Mesenchymal stem cell (in vitro differentiated cells and primary cell): ENCODE data around the gene CETP.
A peak's percentile ranks its signal among the peaks of the same experiment; 100 is the strongest.

Source experiments
- DNase-seq: peaks from one replicate; pipeline ENCODE4 v3.0.0-alpha.2; 2013
- H2AFZ ChIP-seq: one replicate; pipeline ENCODE4 v1.6.1; 2013; ENCODE audit warnings: low read depth, mild to moderate bottlenecking, control low read depth, inconsistent platforms, low read length, moderate library complexity
- H2AK5ac ChIP-seq: 2 replicates; pipeline ENCODE4 v1.6.1; 2013; ENCODE audit warnings: low read length, moderate library complexity, mild to moderate bottlenecking, inconsistent platforms; ENCODE audit not compliant: severe bottlenecking
- H2BK120ac ChIP-seq: one replicate; pipeline ENCODE4 v1.6.1; 2013; ENCODE audit warnings: low read depth, mild to moderate bottlenecking, inconsistent platforms, low read length, moderate library complexity
- H2BK12ac ChIP-seq, 2 experiments: one replicate each; pipeline ENCODE4 v1.6.1; 2013; ENCODE audit warnings: inconsistent platforms in 2 of 2, low read length in 2 of 2, mild to moderate bottlenecking in 2 of 2, moderate library complexity in 2 of 2, control low read depth in 1 of 2
- H2BK15ac ChIP-seq: one replicate; pipeline ENCODE4 v1.6.1; 2013; ENCODE audit warnings: mild to moderate bottlenecking, low read depth, inconsistent platforms; ENCODE audit not compliant: poor library complexity, severe bottlenecking
- H2BK5ac ChIP-seq: 2 replicates; pipeline ENCODE4 v1.6.1; 2013; ENCODE audit warnings: low read depth, mild to moderate bottlenecking, low read length, control low read depth, inconsistent platforms; ENCODE audit not compliant: poor library complexity, severe bottlenecking
- H3K14ac ChIP-seq, 2 experiments: one replicate each; pipeline ENCODE4 v1.6.1; 2013; ENCODE audit warnings: inconsistent platforms in 2 of 2, low read length in 2 of 2, control low read depth in 1 of 2, mild to moderate bottlenecking in 1 of 2, moderate library complexity in 1 of 2
- H3K18ac ChIP-seq, 2 experiments: one replicate each; pipeline ENCODE4 v1.6.1; 2013; ENCODE audit warnings: inconsistent platforms in 2 of 2, low read length in 2 of 2, control low read depth in 1 of 2, low read depth in 1 of 2, mild to moderate bottlenecking in 1 of 2
- H3K23ac ChIP-seq, 2 experiments: one replicate each; pipeline ENCODE4 v1.6.1; 2013; ENCODE audit warnings: inconsistent platforms in 2 of 2, low read length in 2 of 2, mild to moderate bottlenecking in 2 of 2, moderate library complexity in 2 of 2, control low read depth in 1 of 2
- H3K27ac ChIP-seq: 2 replicates; pipeline ENCODE4 v1.5.1; 2013; ENCODE audit warnings: mild to moderate bottlenecking, moderate library complexity, low read length, control low read depth, inconsistent platforms; ENCODE audit not compliant: poor library complexity, severe bottlenecking
- H3K27me3 ChIP-seq, 2 experiments: 2 replicates each; pipeline versions ENCODE4 v1.6.1 to v1.7.0; 2013; ENCODE audit warnings: low read length in 2 of 2, mild to moderate bottlenecking in 2 of 2, moderate library complexity in 2 of 2, control low read depth in 1 of 2, inconsistent platforms in 1 of 2; ENCODE audit not compliant: control insufficient read depth in 1 of 2, insufficient read depth in 1 of 2
- H3K36me3 ChIP-seq, 2 experiments: 2 replicates each; pipeline versions ENCODE4 v1.6.1 to v1.7.0; 2013; ENCODE audit warnings: low read length in 2 of 2, control low read depth in 1 of 2, inconsistent platforms in 1 of 2, low read depth in 1 of 2, mild to moderate bottlenecking in 1 of 2; ENCODE audit not compliant: insufficient read depth in 2 of 2, control insufficient read depth in 1 of 2
- H3K4ac ChIP-seq, 2 experiments: one replicate each; pipeline ENCODE4 v1.6.1; 2013; ENCODE audit warnings: inconsistent platforms in 2 of 2, low read length in 2 of 2, mild to moderate bottlenecking in 2 of 2, moderate library complexity in 2 of 2, control low read depth in 1 of 2, low read depth in 1 of 2
- H3K4me1 ChIP-seq: 2 replicates; pipeline ENCODE4 v1.6.1; 2013; ENCODE audit warnings: low read depth, low read length, control low read depth; ENCODE audit not compliant: control insufficient read depth, insufficient read depth
- H3K4me2 ChIP-seq: 2 replicates; pipeline ENCODE4 v1.6.1; 2013; ENCODE audit warnings: low read length, mild to moderate bottlenecking, inconsistent platforms; ENCODE audit not compliant: poor library complexity, severe bottlenecking
- H3K4me3 ChIP-seq, 2 experiments: 2 replicates each; pipeline versions ENCODE4 v1.5.1 to v1.7.0; 2013; ENCODE audit warnings: low read length in 2 of 2, mild to moderate bottlenecking in 2 of 2, control low read depth in 1 of 2, low read depth in 1 of 2; ENCODE audit not compliant: insufficient read depth in 1 of 2
- H3K79me1 ChIP-seq: replicated peaks from 2 replicates; pipeline ENCODE4 v1.6.1; 2013; ENCODE audit warnings: mild to moderate bottlenecking, control low read depth, low read length, inconsistent platforms; ENCODE audit not compliant: poor library complexity, severe bottlenecking
- H3K9ac ChIP-seq: 2 replicates; pipeline ENCODE4 v1.7.0; 2013; ENCODE audit warnings: mild to moderate bottlenecking, low read length, moderate library complexity
- H3K9me3 ChIP-seq: 2 replicates; pipeline ENCODE4 v1.7.0; 2013; ENCODE audit warnings: mild to moderate bottlenecking, low read length; ENCODE audit not compliant: control insufficient read depth
- H4K8ac ChIP-seq: one replicate; pipeline ENCODE4 v1.6.1; 2013; ENCODE audit warnings: inconsistent platforms, mild to moderate bottlenecking, low read length, moderate library complexity
- H4K91ac ChIP-seq: one replicate; pipeline ENCODE4 v1.6.1; 2013; ENCODE audit warnings: mild to moderate bottlenecking, low read length, inconsistent platforms
- WGBS: methylation state at CpG from one replicate; pipeline ENCODE4 v1.1.7; 2013; ENCODE audit warnings: mixed read lengths; 5-methylcytosine and 5-hydroxymethylcytosine counted together

Gene CETP

DNA sequence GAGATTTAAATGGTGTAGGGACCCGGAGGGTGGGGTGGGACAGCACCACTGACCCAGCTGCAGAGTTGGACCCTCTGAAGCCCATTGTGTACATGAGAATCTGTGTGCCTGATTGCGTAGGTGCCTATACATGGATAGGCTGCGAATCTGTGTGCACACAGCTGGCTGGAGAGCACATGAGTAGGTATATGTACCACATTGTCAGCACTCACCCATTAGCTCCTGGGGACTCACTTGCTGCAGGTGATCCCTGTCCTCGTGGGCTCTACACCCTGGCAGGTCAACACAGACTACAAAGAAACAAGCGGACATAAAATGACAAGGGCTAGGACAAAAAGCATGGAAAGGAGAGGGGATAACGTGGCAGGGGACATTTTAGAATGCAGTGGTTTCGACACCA, 11.3 kb upstream of the CETP start:
- H2AFZ ChIP-seq = no peak overlapping the region
- peaks cover 6% of the 10 kb centered on the region for H3K4me1 ChIP-seq
- H3K9ac ChIP-seq = no peak overlapping the region
- H2BK12ac ChIP-seq = no peak overlapping the region
- H3K4me2 ChIP-seq = no peak overlapping the region
- H3K4ac ChIP-seq = no peak overlapping the region
- no peak overlapping the region for H2AK5ac ChIP-seq
- DNase-seq = no peak
- no peak overlapping the region for H2BK120ac ChIP-seq
- WGBS = 83% methylated on average over 7 of the region's 7 CpGs
- no peak overlapping the region for H2BK5ac ChIP-seq
- no peak overlapping the region for H3K14ac ChIP-seq
- no peaks in the 10 kb centered on the region for H3K79me1 ChIP-seq
- no peak overlapping the region for H2BK15ac ChIP-seq
- no peak overlapping the region for H3K18ac ChIP-seq
- no peaks in the 10 kb centered on the region for H3K9me3 ChIP-seq
- H3K4me3 ChIP-seq = no peak overlapping the region
- H3K27me3 ChIP-seq = no peaks in the 10 kb centered on the region
- H3K27ac ChIP-seq = no peak overlapping the region
- H4K91ac ChIP-seq = no peak overlapping the region
- H4K8ac ChIP-seq = no peak overlapping the region
- peaks cover 7 to 14% of the 10 kb centered on the region in 2 experiments for H3K36me3 ChIP-seq
- no peak overlapping the region for H3K23ac ChIP-seq

DNA sequence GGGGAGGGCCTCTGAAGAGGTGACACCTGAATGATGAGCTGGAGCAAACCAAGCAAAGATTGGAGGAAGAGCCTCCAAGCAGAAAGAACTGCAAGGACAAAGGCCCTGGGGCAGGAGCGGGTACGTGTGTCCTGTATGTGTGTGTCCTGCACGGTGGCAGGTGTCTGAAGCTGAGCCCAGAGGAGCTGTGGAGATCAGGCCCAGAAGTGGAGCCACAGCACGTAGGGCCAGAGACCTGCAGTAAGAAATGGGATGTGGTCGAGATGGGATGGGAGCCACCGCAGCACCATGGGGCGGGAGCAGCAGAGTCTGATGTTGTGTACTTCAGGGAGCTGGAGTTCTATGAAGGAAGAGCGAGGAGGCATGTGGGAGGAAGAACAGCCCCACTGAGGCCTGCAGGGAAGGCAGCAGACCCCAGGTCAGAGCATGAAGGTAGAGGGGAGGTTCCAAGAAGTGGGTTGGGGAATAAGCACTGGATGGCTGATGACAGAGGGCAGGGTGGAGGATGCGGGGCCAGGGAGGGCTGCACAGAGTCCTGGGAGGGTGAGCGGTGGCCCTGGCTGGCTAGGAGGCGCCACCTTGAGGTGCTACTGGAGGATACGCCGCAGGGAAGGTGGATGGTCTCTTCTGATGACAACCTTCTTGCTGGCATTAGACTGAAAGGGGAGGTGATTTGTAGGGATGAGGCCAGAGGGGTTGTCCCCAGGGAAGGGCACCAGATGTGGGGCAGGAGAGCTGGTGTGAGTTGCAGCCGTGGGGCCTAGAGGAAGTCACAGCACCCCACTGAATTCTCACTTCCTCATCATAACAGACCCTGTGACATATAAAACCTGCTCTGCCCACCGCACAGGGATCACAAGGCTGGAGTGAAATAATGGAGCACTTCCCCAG, 10.6 kb upstream of the CETP start:
- H3K9me3 ChIP-seq = no peaks in the 10 kb centered on the region
- DNase-seq = peak; percentile 55
- H3K27me3 ChIP-seq = no peaks in the 10 kb centered on the region
- no peak overlapping the region for H2BK12ac ChIP-seq
- H2BK120ac ChIP-seq = no peak overlapping the region
- H2BK5ac ChIP-seq = no peak overlapping the region
- no peak overlapping the region for H2AK5ac ChIP-seq
- peak overlapping the region in 1 of 2 experiments; percentile 40 for H3K4ac ChIP-seq
- H3K4me3 ChIP-seq = no peak overlapping the region
- WGBS = 76% methylated on average over 15 of the region's 15 CpGs
- peaks cover 7 to 10% of the 10 kb centered on the region in 2 experiments for H3K36me3 ChIP-seq
- peak overlapping the region in 1 of 2 experiments; percentile 9 for H3K14ac ChIP-seq
- no peak overlapping the region for H4K91ac ChIP-seq
- H2AFZ ChIP-seq = no peak overlapping the region
- no peak overlapping the region for H3K4me2 ChIP-seq
- no peak overlapping the region for H4K8ac ChIP-seq
- H3K4me1 ChIP-seq = peaks cover 5% of the 10 kb centered on the region
- no peak overlapping the region for H3K27ac ChIP-seq
- H2BK15ac ChIP-seq = no peak overlapping the region
- no peaks in the 10 kb centered on the region for H3K79me1 ChIP-seq
- no peak overlapping the region for H3K18ac ChIP-seq
- no peak overlapping the region for H3K23ac ChIP-seq
- no peak overlapping the region for H3K9ac ChIP-seq

DNA sequence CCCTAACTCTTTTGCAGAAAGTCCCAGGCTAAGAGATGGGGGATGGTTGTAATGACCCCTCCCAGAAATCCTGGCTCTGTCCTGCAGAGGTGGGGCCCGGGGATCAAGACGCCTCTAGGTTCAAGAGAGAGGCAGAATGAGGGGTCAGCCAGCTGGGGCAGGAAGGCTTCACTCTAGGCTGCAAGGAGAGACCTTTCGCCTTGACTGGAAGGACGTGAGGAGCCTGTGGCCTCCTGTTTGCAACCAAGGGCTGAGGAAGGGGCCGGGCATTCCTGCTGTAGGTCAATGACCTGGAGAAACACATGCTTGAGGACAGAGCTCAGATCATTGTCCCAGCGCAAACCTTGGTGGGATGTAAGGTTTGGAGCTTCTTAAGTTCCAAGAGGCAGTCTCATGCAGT, 8.7 kb upstream of the CETP start:
- no peak overlapping the region for H3K27ac ChIP-seq
- H3K4me1 ChIP-seq = no peaks in the 10 kb centered on the region
- no peak overlapping the region for H3K18ac ChIP-seq
- H3K9me3 ChIP-seq = no peaks in the 10 kb centered on the region
- H3K9ac ChIP-seq = no peak overlapping the region
- H2AK5ac ChIP-seq = no peak overlapping the region
- H3K27me3 ChIP-seq = no peaks in the 10 kb centered on the region
- no peak overlapping the region for H3K14ac ChIP-seq
- no peaks in the 10 kb centered on the region for H3K36me3 ChIP-seq
- no peak overlapping the region for H3K4ac ChIP-seq
- H4K8ac ChIP-seq = no peak overlapping the region
- H3K79me1 ChIP-seq = no peaks in the 10 kb centered on the region
- no peak overlapping the region for H2AFZ ChIP-seq
- no peak overlapping the region for H2BK5ac ChIP-seq
- no peak overlapping the region for H3K23ac ChIP-seq
- DNase-seq = no peak
- H2BK12ac ChIP-seq = no peak overlapping the region
- no peak overlapping the region for H4K91ac ChIP-seq
- no peak overlapping the region for H3K4me2 ChIP-seq
- H2BK120ac ChIP-seq = no peak overlapping the region
- no peak overlapping the region for H3K4me3 ChIP-seq
- H2BK15ac ChIP-seq = no peak overlapping the region
- 73% methylated on average over 6 of the region's 6 CpGs for WGBS

DNA sequence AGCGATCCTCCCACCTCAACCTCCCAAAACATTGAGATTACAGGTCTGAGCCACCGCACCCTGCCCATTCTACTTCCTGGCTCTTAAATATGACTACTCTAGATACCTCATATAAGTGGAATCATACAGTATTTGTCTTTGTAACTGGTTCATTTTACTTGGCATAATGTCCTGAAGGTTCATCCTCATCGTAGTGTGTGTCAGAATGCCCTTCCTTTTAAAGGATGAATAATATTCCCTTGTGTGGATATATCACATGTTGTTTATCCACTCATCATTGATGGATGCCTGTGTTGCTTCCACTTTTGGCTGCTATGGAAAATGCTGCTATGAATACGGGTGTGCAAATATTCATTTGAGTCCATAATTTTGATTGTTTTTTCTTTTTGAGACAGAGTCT, 5.7 kb upstream of the CETP start:
- no peak overlapping the region for H3K4me3 ChIP-seq
- no peak overlapping the region for H3K27ac ChIP-seq
- no peak overlapping the region for H2BK12ac ChIP-seq
- H3K79me1 ChIP-seq = no peaks in the 10 kb centered on the region
- WGBS = 95% methylated on average over 3 of the region's 4 CpGs
- H3K27me3 ChIP-seq = no peaks in the 10 kb centered on the region
- no peak overlapping the region for H3K4ac ChIP-seq
- no peak overlapping the region for H2BK5ac ChIP-seq
- H3K18ac ChIP-seq = no peak overlapping the region
- no peak for DNase-seq
- no peak overlapping the region for H2BK15ac ChIP-seq
- H4K8ac ChIP-seq = no peak overlapping the region
- peak overlapping the region; percentile 24 for H3K9ac ChIP-seq
- no peak overlapping the region for H3K14ac ChIP-seq
- H4K91ac ChIP-seq = no peak overlapping the region
- no peaks in the 10 kb centered on the region for H3K36me3 ChIP-seq
- H2AK5ac ChIP-seq = no peak overlapping the region
- H2BK120ac ChIP-seq = no peak overlapping the region
- H3K4me2 ChIP-seq = no peak overlapping the region
- H3K4me1 ChIP-seq = peaks cover 4% of the 10 kb centered on the region
- H3K23ac ChIP-seq = no peak overlapping the region
- H3K9me3 ChIP-seq = no peaks in the 10 kb centered on the region
- H2AFZ ChIP-seq = no peak overlapping the region
